HEK293 (cell line): ENCODE measurements around the gene BTBD7.

Experiments
- OSR2 ChIP-seq: fragments of 450-650 bp; formaldehyde crosslinking; IDR thresholded peaks from 2 replicates; pipeline ENCODE4 v1.5.1; 2016; ENCODE audit warnings: missing biosample characterization, missing genetic modification characterization
- SALL2 ChIP-seq: fragments of 450-650 bp; formaldehyde crosslinking; IDR thresholded peaks from 2 replicates; pipeline ENCODE4 v1.5.0; 2017; ENCODE audit warnings: missing biosample characterization, mild to moderate bottlenecking, missing genetic modification characterization, borderline replicate concordance
- TCF7L2 ChIP-seq: IDR thresholded peaks from 2 replicates; pipeline ENCODE4 v1.6.1; 2011; ENCODE audit warnings: low read depth, mild to moderate bottlenecking, inconsistent platforms, low read length, moderate library complexity, borderline replicate concordance
- ZNF654 ChIP-seq: fragments of 450-650 bp; formaldehyde crosslinking; IDR thresholded peaks from 2 replicates; pipeline ENCODE4 v1.5.1; 2016; ENCODE audit warnings: low read depth, missing biosample characterization, missing genetic modification characterization
- TF ChIP-seq, protein P1 (sequence below): fragments of 450-650 bp; formaldehyde crosslinking; IDR thresholded peaks from 2 replicates; pipeline ENCODE4 v1.5.1; 2016; ENCODE audit warnings: missing biosample characterization, missing genetic modification characterization
- TF ChIP-seq, protein P2 (sequence below): fragments of 450-650 bp; formaldehyde crosslinking; IDR thresholded peaks from 2 replicates; pipeline ENCODE4 v1.5.1; 2016; ENCODE audit warnings: missing biosample characterization, missing genetic modification characterization
- TF ChIP-seq, protein P3 (sequence below): fragments of 450-650 bp; formaldehyde crosslinking; IDR thresholded peaks from 2 replicates; pipeline ENCODE4 v1.5.1; 2017; ENCODE audit warnings: missing biosample characterization, missing genetic modification characterization

DNA sequence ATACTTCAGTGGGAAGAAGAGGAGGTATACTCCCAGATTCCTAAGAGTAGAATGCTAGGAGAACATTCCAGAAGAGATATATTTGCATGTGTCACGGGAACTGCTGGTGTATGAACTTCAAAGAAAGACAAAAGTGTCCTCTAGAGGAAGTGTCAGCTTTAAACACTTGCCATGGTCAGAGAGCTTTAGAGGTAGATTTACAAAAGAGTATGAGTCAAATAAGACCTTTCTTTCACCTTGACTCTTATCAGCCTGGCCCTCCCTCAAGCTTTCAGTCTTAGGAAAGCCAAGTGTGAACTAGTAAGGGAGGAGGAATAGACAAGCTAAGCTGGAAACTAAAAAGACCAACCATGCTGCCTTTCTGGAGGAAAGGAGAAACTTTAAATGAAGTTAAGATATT lies 48.8 kb upstream of the BTBD7 start:
- no peak for TF ChIP-seq OSR2
- no peak for TF ChIP-seq TCF7L2
- TF ChIP-seq, protein P1, sequence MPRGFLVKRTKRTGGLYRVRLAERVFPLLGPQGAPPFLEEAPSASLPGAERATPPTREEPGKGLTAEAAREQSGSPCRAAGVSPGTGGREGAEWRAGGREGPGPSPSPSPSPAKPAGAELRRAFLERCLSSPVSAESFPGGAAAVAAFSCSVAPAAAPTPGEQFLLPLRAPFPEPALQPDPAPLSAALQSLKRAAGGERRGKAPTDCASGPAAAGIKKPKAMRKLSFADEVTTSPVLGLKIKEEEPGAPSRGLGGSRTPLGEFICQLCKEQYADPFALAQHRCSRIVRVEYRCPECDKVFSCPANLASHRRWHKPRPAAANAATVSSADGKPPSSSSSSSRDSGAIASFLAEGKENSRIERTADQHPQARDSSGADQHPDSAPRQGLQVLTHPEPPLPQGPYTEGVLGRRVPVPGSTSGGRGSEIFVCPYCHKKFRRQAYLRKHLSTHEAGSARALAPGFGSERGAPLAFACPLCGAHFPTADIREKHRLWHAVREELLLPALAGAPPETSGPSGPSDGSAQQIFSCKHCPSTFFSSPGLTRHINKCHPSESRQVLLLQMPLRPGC (tag by site-specific recombination), result no peak
- TF ChIP-seq, protein P2, sequence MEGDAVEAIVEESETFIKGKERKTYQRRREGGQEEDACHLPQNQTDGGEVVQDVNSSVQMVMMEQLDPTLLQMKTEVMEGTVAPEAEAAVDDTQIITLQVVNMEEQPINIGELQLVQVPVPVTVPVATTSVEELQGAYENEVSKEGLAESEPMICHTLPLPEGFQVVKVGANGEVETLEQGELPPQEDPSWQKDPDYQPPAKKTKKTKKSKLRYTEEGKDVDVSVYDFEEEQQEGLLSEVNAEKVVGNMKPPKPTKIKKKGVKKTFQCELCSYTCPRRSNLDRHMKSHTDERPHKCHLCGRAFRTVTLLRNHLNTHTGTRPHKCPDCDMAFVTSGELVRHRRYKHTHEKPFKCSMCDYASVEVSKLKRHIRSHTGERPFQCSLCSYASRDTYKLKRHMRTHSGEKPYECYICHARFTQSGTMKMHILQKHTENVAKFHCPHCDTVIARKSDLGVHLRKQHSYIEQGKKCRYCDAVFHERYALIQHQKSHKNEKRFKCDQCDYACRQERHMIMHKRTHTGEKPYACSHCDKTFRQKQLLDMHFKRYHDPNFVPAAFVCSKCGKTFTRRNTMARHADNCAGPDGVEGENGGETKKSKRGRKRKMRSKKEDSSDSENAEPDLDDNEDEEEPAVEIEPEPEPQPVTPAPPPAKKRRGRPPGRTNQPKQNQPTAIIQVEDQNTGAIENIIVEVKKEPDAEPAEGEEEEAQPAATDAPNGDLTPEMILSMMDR (tag by site-specific recombination), result no peak
- TF ChIP-seq, protein P3, sequence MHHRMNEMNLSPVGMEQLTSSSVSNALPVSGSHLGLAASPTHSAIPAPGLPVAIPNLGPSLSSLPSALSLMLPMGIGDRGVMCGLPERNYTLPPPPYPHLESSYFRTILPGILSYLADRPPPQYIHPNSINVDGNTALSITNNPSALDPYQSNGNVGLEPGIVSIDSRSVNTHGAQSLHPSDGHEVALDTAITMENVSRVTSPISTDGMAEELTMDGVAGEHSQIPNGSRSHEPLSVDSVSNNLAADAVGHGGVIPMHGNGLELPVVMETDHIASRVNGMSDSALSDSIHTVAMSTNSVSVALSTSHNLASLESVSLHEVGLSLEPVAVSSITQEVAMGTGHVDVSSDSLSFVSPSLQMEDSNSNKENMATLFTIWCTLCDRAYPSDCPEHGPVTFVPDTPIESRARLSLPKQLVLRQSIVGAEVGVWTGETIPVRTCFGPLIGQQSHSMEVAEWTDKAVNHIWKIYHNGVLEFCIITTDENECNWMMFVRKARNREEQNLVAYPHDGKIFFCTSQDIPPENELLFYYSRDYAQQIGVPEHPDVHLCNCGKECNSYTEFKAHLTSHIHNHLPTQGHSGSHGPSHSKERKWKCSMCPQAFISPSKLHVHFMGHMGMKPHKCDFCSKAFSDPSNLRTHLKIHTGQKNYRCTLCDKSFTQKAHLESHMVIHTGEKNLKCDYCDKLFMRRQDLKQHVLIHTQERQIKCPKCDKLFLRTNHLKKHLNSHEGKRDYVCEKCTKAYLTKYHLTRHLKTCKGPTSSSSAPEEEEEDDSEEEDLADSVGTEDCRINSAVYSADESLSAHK (tag by site-specific recombination), result no peak
- TF ChIP-seq ZNF654, result no peak
- TF ChIP-seq SALL2 (tag by site-specific recombination), result no peak
